Stimulated activated CD4-positive, alpha-beta T cell treated with anti-CD3 and anti-CD28 coated beads, Interleukin-12 subunit alpha, Interleukin-12 subunit beta, amount 100 ng/mL, for 4 hours (primary cell): ENCODE data around the gene RFC2.
A peak's percentile ranks its signal among the peaks of the same experiment; 100 is the strongest.
"Not testable (repeated sequence)": the region's sequence is repeated elsewhere in the genome, so short reads cannot be mapped to it uniquely, and the experiment has no call there.

ENCODE experiments used
- DNase-seq: peaks from one replicate; pipeline ENCODE4 v3.0.0-alpha.2; 2020

RFC2 gene

GRCh38 chr7:74216361-74216761 is 37.8 kb downstream of the RFC2 start:
- DNase-seq: no peak

- no peak for DNase-seq
Observed at GRCh38 chr7:74215921-74216320, 38.3 kb downstream of the RFC2 start.

GRCh38 chr7:74214816-74215630 is 39.2 kb downstream of the RFC2 start:
- DNase-seq: no peak

GRCh38 chr7:74212661-74213060 is 41.5 kb downstream of the RFC2 start:
- DNase-seq: no peak

- not testable (repeated sequence) for DNase-seq
Observed at GRCh38 chr7:74208241-74208640, 46.0 kb downstream of the RFC2 start.

GRCh38 chr7:74207586-74207985 is 46.6 kb downstream of the RFC2 start:
- no peak for DNase-seq

- peak; percentile 82 for DNase-seq
Observed at GRCh38 chr7:74206589-74207120, 47.5 kb downstream of the RFC2 start.

GRCh38 chr7:74206052-74206451 is 48.1 kb downstream of the RFC2 start:
- not testable (repeated sequence) for DNase-seq

GRCh38 chr7:74203956-74204618 is 50.1 kb downstream of the RFC2 start:
- no peak for DNase-seq

- no peak for DNase-seq
Observed at GRCh38 chr7:74202841-74203556, 51.2 kb downstream of the RFC2 start.

GRCh38 chr7:74199551-74200355 is 54.4 kb downstream of the RFC2 start:
- DNase-seq: no peak

GRCh38 chr7:74197449-74198124 is 56.6 kb downstream of the RFC2 start:
- DNase-seq: no peak

GRCh38 chr7:74195968-74196654 is 58.1 kb downstream of the RFC2 start:
- not testable (repeated sequence) for DNase-seq

GRCh38 chr7:74195139-74195860 is 58.9 kb downstream of the RFC2 start:
- not testable (repeated sequence) for DNase-seq

- no peak for DNase-seq
Observed at GRCh38 chr7:74194686-74195085, 59.5 kb downstream of the RFC2 start.

GRCh38 chr7:74193913-74194312 is 60.3 kb downstream of the RFC2 start:
- DNase-seq: no peak

- no peak for DNase-seq
Observed at GRCh38 chr7:74193054-74193453, 61.1 kb downstream of the RFC2 start.

- no peak for DNase-seq
Observed at GRCh38 chr7:74191231-74191630, 63.0 kb downstream of the RFC2 start.

- DNase-seq: no peak
Observed at GRCh38 chr7:74190259-74190658, 63.9 kb downstream of the RFC2 start.

GRCh38 chr7:74187915-74188675 is 66.1 kb downstream of the RFC2 start:
- no peak for DNase-seq
